Measurements from ENCODE around the gene KCNJ11.
A peak's percentile ranks its signal among the peaks of the same experiment; 100 is the strongest.

DNA sequence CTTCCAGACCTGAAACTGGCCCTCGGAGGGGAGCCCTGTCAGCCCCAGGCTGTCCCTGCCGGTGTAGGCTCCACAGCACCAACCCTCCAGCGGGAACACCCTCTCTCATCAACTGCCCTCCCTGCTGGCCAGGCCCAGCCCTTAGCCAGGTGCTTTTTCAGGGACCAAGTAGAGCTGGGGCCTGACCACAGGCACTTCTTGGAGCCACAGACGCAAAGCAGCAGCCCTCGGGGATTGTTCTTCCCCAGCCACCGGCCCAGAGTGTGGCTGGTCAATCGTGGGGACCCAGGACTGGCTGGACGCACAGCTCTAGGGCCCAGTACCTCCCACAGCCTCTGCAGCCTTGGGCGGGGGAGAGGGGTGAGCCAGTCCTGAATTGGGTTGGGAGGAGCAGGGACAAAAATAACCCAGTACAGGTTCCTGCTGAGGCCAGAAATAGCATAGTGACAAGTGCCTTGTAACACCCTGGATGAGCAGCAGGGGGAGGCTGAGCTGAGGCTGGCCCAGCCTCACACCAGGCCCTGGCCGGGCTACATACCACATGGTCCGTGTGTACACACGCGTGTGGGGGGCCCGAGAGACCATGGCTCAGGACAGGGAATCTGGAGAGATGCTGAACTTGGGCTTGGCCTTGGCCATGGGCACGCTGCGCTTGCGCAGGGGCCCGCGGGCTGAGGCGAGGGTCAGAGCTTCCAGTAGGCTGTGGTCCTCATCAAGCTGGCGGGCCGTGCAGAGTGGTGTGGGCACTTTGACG, 2.0 kb downstream of the KCNJ11 start:
- TF ChIP-seq, protein P1, sequence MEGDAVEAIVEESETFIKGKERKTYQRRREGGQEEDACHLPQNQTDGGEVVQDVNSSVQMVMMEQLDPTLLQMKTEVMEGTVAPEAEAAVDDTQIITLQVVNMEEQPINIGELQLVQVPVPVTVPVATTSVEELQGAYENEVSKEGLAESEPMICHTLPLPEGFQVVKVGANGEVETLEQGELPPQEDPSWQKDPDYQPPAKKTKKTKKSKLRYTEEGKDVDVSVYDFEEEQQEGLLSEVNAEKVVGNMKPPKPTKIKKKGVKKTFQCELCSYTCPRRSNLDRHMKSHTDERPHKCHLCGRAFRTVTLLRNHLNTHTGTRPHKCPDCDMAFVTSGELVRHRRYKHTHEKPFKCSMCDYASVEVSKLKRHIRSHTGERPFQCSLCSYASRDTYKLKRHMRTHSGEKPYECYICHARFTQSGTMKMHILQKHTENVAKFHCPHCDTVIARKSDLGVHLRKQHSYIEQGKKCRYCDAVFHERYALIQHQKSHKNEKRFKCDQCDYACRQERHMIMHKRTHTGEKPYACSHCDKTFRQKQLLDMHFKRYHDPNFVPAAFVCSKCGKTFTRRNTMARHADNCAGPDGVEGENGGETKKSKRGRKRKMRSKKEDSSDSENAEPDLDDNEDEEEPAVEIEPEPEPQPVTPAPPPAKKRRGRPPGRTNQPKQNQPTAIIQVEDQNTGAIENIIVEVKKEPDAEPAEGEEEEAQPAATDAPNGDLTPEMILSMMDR (IDR thresholded peaks at IDR 0.05): peak; percentile 17 to 59
- TF ChIP-seq POLR2A (IDR thresholded peaks at IDR 0.05) (no peak), EP300 (IDR thresholded peaks at IDR 0.05) (no peak)

Measured in suprapubic skin (tissue), 3 donors.